GM21576 (cell line): Measurements from ENCODE around the gene TUBB4B.
"Not testable (repeated sequence)": the region's sequence is repeated elsewhere in the genome, so short reads cannot be mapped to it uniquely, and the experiment has no call there.

Experiments used
- ATAC-seq: cut with Tn5 transposase; IDR thresholded peaks from one replicate; pipeline ENCODE4 v1.9.1; 2021; ENCODE audit warnings: mild to moderate bottlenecking, moderate library complexity; ENCODE audit not compliant: unreplicated experiment

TUBB4B gene

GRCh38 chr9:137250329-137251193 is 9.5 kb downstream of the TUBB4B start:
- ATAC-seq = no peak

GRCh38 chr9:137251194-137251461 is 10.0 kb downstream of the TUBB4B start, which contains the start of gene STPG3:
TSS of gene STPG3 (plus strand) at chr9:137251286. CDS start at chr9:137251287, 1 bp downstream.
- ATAC-seq = no peak

DNA sequence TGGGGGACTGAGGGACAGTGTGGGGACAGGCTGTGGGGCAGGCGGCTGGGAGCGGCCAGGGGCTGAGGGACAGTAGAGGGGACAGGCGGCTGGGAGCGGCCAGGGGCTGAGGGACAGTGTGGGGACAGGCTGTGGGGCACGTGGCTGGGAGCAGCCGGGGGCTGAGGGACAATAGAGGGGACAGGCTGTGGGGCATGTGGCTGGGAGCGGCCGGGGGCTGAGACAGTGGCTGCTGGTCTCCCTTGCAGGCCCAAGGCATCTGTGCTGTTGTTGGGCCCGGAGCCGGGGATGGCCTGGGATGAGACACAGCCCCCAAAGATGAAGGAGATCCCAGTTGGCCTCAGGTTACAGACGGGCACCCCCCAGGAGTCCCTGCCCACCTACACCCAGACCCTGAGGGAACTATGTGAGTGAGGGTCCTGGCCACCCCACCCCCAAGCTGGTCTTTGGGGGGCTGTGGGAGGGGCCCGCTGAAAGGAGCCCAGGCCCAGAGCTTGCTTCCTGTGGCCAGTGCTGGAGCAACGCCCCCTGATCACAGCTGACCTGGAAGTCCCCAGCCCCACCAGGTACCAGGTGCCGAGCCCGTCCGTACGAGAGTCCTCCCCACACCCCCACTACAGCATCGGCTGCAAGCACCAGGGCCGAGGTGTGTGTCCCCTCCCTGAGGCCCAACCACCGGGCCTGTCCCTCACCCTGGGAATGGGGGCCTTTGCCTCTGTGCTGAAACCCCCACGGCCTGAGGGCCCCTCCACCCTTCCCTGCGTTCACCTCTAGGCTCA is 10.6 kb downstream of the TUBB4B start:
- ATAC-seq = no peak

GRCh38 chr9:137252555-137253506 is 11.7 kb downstream of the TUBB4B start:
- ATAC-seq = no peak

GRCh38 chr9:137253717-137254623 is 12.9 kb downstream of the TUBB4B start:
- ATAC-seq = no peak

DNA sequence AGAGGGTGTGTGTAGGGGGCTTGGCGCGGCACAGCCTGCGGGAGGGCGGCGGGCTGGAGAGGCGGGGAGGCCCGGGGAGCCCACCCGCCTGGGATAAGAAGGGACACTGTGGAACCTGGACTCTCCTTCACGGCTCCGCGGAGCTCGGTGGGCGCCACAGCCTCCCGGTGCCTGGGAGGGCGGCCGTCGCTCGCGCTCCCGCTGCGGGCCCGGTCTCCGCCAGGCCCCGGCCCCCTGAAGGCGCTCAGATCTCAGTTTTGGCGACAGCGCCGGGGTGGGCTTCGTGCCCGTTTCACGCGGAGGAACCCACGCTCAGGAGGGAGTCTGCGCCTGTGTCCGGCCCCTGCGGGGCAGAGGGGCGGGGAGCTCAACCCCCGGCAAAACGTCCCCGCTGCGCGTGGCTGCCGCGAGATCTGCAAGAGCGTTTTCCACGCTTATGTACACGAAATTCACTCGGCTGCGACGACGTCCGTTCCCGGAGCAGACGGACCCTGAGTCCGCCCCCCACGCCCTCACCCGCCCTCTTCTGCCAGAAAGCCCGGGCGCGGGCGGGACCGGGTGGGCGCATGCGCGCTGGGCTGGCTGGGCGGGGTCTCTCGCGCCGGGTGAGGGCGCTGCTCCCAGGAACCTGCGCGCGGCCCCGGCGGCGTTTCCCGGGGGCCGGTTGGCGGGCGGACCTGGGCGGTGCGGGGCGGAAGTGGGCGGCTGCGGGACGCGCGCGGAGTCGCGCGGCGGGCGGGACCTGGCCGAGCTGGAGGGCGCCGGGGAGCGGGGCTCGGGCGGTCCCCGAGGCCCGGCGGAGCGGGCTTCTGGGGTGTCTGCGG is 13.7 kb downstream of the TUBB4B start, which contains the start of gene NELFB:
NELFB (plus strand) TSS at position 704 of the 824 bp plus-strand sequence.
- peak; percentile 65 for ATAC-seq

GRCh38 chr9:137255448-137256114 is 14.5 kb downstream of the TUBB4B start:
- ATAC-seq = no peak

- no peak for ATAC-seq
Measured at GRCh38 chr9:137256362-137256761, 15.3 kb downstream of the TUBB4B start.

- no peak for ATAC-seq
Measured at GRCh38 chr9:137256856-137257255, 15.8 kb downstream of the TUBB4B start.

DNA sequence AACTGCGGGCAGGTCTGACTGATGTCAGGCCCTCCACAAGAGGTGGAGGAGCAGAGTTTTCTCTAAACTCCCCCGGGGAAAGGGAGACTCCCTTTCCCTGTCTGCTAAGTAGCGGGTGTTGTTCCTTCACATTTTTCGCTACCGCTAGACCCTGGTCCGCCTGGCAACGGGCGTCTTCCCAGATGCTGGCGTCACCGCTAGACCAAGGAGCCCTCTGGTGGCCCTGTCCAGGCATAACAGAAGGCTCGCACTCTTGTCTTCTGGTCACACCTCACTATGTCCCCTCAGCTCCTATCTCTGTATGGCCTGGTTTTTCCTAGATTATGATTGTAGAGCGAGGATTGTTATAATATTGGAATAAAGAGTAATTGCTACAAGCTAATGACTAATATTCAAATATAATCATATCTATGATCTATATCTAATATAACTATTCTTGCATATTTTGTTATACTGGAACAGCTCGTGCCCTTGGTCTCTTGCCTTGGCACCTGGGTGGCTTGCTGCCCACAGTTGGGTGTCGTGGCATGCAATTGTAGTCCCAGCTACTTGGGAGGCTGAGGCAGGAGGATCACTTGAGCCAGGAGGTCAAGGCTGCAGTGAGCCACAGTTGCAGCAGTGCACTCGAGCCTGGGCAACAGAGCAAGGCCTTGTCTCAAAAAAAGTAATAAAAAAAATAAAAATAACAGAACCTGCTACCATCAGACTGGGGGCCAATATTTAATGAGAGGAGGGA is 21.3 kb downstream of the TUBB4B start:
- not testable (repeated sequence) for ATAC-seq

- ATAC-seq = no peak
Measured at GRCh38 chr9:137262909-137263285, 21.8 kb downstream of the TUBB4B start.

- ATAC-seq = no peak
Measured at GRCh38 chr9:137263506-137263905, 22.4 kb downstream of the TUBB4B start.

DNA sequence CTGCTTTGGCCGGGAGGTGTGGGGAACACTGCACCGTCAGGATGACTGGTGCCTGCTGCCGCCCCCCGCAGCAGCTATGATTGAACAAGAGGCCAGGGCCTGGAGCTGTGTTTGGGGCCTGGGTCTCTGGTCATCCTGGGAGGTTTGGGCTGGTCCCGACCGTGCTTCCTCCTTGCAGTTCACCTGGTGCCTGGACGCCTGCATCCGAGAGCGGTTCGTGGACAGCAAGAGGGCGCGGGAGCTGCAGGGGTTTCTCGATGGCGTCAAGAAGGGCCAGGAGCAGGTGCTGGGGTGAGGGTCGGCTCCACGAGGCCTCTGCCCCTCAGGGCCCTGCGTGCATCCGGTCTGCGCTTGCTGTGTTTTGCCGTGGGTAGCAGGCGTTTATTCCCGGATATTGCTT is 23.0 kb downstream of the TUBB4B start:
- no peak for ATAC-seq

DNA sequence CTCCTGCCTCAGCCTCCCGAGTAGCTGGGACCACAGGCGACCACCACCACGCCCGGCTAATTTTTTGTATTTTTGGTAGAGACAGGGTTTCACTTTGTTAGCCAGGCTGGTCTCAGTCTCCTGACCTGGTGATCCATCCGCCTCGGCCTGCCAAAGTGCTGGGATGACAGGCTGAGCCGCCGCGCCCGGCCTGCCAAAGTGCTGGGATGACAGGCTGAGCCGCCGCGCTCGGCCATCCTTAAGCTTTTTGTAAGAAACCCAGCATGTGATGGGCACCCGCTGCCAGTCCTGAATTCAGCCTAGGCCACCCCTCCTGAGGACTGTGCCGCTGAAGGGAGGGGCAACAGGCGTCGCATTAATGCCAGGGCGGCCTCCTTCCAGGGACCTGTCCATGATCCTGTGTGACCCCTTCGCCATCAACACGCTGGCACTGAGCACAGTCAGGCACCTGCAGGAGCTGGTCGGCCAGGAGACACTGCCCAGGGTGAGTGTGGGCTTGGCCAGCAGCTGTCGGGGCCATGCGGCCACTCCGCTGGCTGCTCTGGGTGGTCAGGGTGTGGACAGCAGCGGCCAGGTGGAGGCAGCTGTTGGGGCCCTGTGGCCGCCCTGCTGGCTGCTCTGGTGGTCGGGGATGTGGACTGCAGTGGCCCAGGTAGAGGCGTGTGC is 24.5 kb downstream of the TUBB4B start:
- no peak for ATAC-seq

- no peak for ATAC-seq
Measured at GRCh38 chr9:137266162-137266527, 25.1 kb downstream of the TUBB4B start.

GRCh38 chr9:137266585-137267453 is 25.7 kb downstream of the TUBB4B start:
- no peak for ATAC-seq
